ENCODE measurements around the gene CHD5. TPM values are rescaled to one million over a fixed set of nuclear protein-coding genes. Genes with fewer than 3 reads are reported as not detected.

CHD5 gene
- total RNA-seq, 1 experiment from 2014 or later = 1.6 TPM

GRCh38 chr1:6074192-6074901, 105.8 kb downstream of the CHD5 start:
- H4K20me1 ChIP-seq (ENCODE audit: control insufficient read depth, insufficient read depth, insufficient read length) = no peaks in the 10 kb centered on the region
- no peaks in the 10 kb centered on the region for H3K4me1 ChIP-seq (ENCODE audit: insufficient read depth, low read length)
- no peak overlapping the region for H4K5ac ChIP-seq (ENCODE audit: insufficient read length, low read depth, low read length)
- no peaks in the 10 kb centered on the region; the same call in none of the 2 replicates for H3K27me3 Mint-ChIP-seq (ENCODE audit: low read depth)
- H3K27me3 ChIP-seq (ENCODE audit: insufficient read depth, low read length) = no peaks in the 10 kb centered on the region
- no peaks in the 10 kb centered on the region for H3K23me2 ChIP-seq (ENCODE audit: insufficient read length, low read depth, low read length, poor library complexity, severe bottlenecking)
- H3K4me3 Mint-ChIP-seq = no peak overlapping the region
- H2BK15ac ChIP-seq (ENCODE audit: low read depth, low read length) = no peak overlapping the region
- no peak overlapping the region for H3K27ac ChIP-seq (ENCODE audit: insufficient read length, low read depth, low read length)
- H3K14ac ChIP-seq (ENCODE audit: insufficient read depth, low read length) = no peak overlapping the region; the same call in 1 of the 2 replicates
- H3K9ac ChIP-seq (ENCODE audit: extremely low read depth, insufficient read length, low read length) = no peak overlapping the region
- H3K27ac Mint-ChIP-seq = no peak overlapping the region; a peak in 3 of 7 replicates
- peak overlapping the region; percentile 5 for H3K18ac ChIP-seq (ENCODE audit: insufficient read length, low read depth, low read length)
- H2AK5ac ChIP-seq (ENCODE audit: insufficient read length, low read length) = no peak overlapping the region
- DNase-seq = no peak
- no peak overlapping the region for H3K23ac ChIP-seq (ENCODE audit: insufficient read length, low read depth, low read length)
- no peak overlapping the region for H2BK120ac ChIP-seq (ENCODE audit: low read depth, low read length, poor library complexity, severe bottlenecking)
- no peak overlapping the region for H3T11ph ChIP-seq (ENCODE audit: low read length)
- H3K56ac ChIP-seq (ENCODE audit: insufficient read length, low read depth, low read length) = no peak overlapping the region
- H2BK20ac ChIP-seq (ENCODE audit: low read depth, low read length, poor library complexity, severe bottlenecking) = no peak overlapping the region
- WGBS (ENCODE audit: extremely low coverage, insufficient read length, low lambda C conversion rate) = no CpG with 5 or more reads among the region's 21 CpGs
- no peaks in the 10 kb centered on the region for H3K36me3 Mint-ChIP-seq (ENCODE audit: insufficient read depth in 1 of 3, low read depth in 3 of 3)
- no peak overlapping the region for H2BK5ac ChIP-seq (ENCODE audit: insufficient read length, low read length)
- H3K9me3 Mint-ChIP-seq = no peaks in the 10 kb centered on the region
- no peaks in the 10 kb centered on the region for H3K9me3 ChIP-seq (ENCODE audit: control insufficient read depth, low read depth, low read length)
- H2BK12ac ChIP-seq (ENCODE audit: insufficient read length, low read depth, low read length) = no peak overlapping the region
- H3K4me1 Mint-ChIP-seq = peaks cover 14 to 21% of the 10 kb centered on the region in 2 experiments
- no peaks in the 10 kb centered on the region for H3K79me1 ChIP-seq (ENCODE audit: insufficient read depth, low read depth, low read length, poor library complexity, severe bottlenecking)
- H3K4me2 ChIP-seq (ENCODE audit: insufficient read depth, insufficient read length, low read length) = no peak overlapping the region
- TF ChIP-seq CTCF (conservative IDR thresholded peaks at IDR 0.05) = no peak
- no peak overlapping the region for H2AFZ ChIP-seq (ENCODE audit: low read length)
- no peak overlapping the region for H3K4ac ChIP-seq (ENCODE audit: low read depth, low read length)
- no peak overlapping the region for H4K8ac ChIP-seq (replicated peaks; ENCODE audit: insufficient read length, low read depth, low read length)
- H3K79me2 ChIP-seq (ENCODE audit: insufficient read depth, low read length) = no peaks in the 10 kb centered on the region
- H4K91ac ChIP-seq (ENCODE audit: insufficient read length, low read depth, low read length) = no peak overlapping the region
